K562 (cell line): ENCODE data around the gene ADAM15. TPM values are rescaled to one million over a fixed set of nuclear protein-coding genes. Genes with fewer than 3 reads are reported as not detected.

ENCODE experiments used
- CBX2 ChIP-seq: fragments of 200-600 bp; sonication (generic); IDR thresholded peaks from one replicate; pipeline ENCODE4 v1.6.1; 2012; ENCODE audit warnings: mild to moderate bottlenecking, low read length, inconsistent platforms; ENCODE audit not compliant: insufficient read depth, poor library complexity, severe bottlenecking
- E2F3 ChIP-seq: fragments of 250-450 bp; sonication (Bioruptor Pico); IDR thresholded peaks from 2 replicates; pipeline ENCODE4 v1.4.0; 2020; ENCODE audit warnings: mild to moderate bottlenecking
- EGR1 ChIP-seq: fragments of 450-650 bp; conservative IDR thresholded peaks from 2 replicates; pipeline ENCODE4 v1.6.1; 2017; ENCODE audit warnings: mild to moderate bottlenecking
- EP300 ChIP-seq: IDR thresholded peaks from 2 replicates; pipeline ENCODE4 v1.6.1; 2012; ENCODE audit warnings: low read length, improper control_type of control experiment
- HMGN3 ChIP-seq: IDR thresholded peaks from 2 replicates; pipeline ENCODE4 v1.6.1; 2011; ENCODE audit warnings: borderline replicate concordance, low read depth, mild to moderate bottlenecking, mixed read lengths, low read length; ENCODE audit not compliant: insufficient read length; ENCODE audit errors: extremely low read depth
- ILK ChIP-seq: fragments of 450-650 bp; IDR thresholded peaks from 2 replicates; pipeline ENCODE4 v1.6.1; 2016; ENCODE audit warnings: missing genetic modification characterization, low read depth, mild to moderate bottlenecking, missing compliant biosample characterization, moderate library complexity, borderline replicate concordance
- KLF10 ChIP-seq: fragments of 250-450 bp; sonication (Bioruptor Pico); IDR thresholded peaks from 2 replicates; pipeline ENCODE4 v1.6.1; 2021; ENCODE audit warnings: matching md5 sums
- MAFF ChIP-seq: IDR thresholded peaks from 2 replicates; pipeline ENCODE4 v1.6.1; 2012; ENCODE audit warnings: low read length, improper control_type of control experiment
- MIER1 ChIP-seq: fragments of 450-650 bp; IDR thresholded peaks from 2 replicates; pipeline ENCODE4 v1.6.1; 2016; ENCODE audit warnings: antibody characterized with exemption, mild to moderate bottlenecking, low read depth
- NFXL1 ChIP-seq: fragments of 450-650 bp; formaldehyde crosslinking; IDR thresholded peaks from 2 replicates; pipeline ENCODE4 v1.4.0; 2021; ENCODE audit warnings: mild to moderate bottlenecking
- RNF219 ChIP-seq: fragments of 250-450 bp; sonication (Bioruptor Pico); IDR thresholded peaks from 2 replicates; pipeline ENCODE4 v1.5.0; 2022; ENCODE audit warnings: mild to moderate bottlenecking
- SIRT6 ChIP-seq: IDR thresholded peaks from one replicate; pipeline ENCODE4 v1.6.1; 2012; ENCODE audit warnings: low read depth, mild to moderate bottlenecking, control low read depth, inconsistent platforms, low read length, moderate library complexity
- SIX5 ChIP-seq, 2 experiments: IDR thresholded peaks; 2 replicates each; pipeline ENCODE4 v1.6.1; 2011; ENCODE audit warnings: low read length in 2 of 2, borderline replicate concordance in 1 of 2, low read depth in 1 of 2, mild to moderate bottlenecking in 1 of 2, moderate library complexity in 1 of 2; ENCODE audit not compliant: insufficient read depth in 1 of 2
- SMAD4 ChIP-seq: fragments of 250-450 bp; sonication (Bioruptor Pico); conservative IDR thresholded peaks from 2 replicates; pipeline ENCODE4 v1.8.0; 2021; ENCODE audit warnings: inconsistent platforms, mild to moderate bottlenecking, moderate library complexity
- STAT5A ChIP-seq: IDR thresholded peaks from 2 replicates; pipeline ENCODE4 v1.6.1; 2012; ENCODE audit warnings: low read length, inconsistent platforms, borderline replicate concordance
- ZNF174 ChIP-seq: fragments of 250-450 bp; sonication (Bioruptor Pico); IDR thresholded peaks from 2 replicates; pipeline ENCODE4 v1.4.0; 2020; ENCODE audit warnings: mild to moderate bottlenecking
- ZNF280B ChIP-seq: fragments of 250-450 bp; sonication (Bioruptor Pico); IDR thresholded peaks from 2 replicates; pipeline ENCODE4 v1.5.1; 2021; ENCODE audit warnings: mild to moderate bottlenecking
- ZNF316 ChIP-seq: fragments of 450-650 bp; IDR thresholded peaks from 2 replicates; pipeline ENCODE4 v1.6.1; 2016
- polyA plus RNA-seq, 8 experiments: library from polyadenylated mRNA; depleted of rRNA in 4 of 8; stranded (reverse) in 5 of 8; unstranded in 3 of 8; fragments of >200 nt; fragmentation: Nextera tagmentation in 2 of 8; fragmentation: Illumina TruSeq in 1 of 8; extraction: Ambion mirVana in 2 of 8; extraction: Trizol in 1 of 8; gene quantifications; 2 replicates each; pipeline versions ENCODE4 v1.2.1 to v1.2.3, GENCODE V29; 2011 to 2014; ENCODE audit warnings: inconsistent platforms in 1 of 8, missing spikeins in 1 of 8
- total RNA-seq, 7 experiments: library from RNA; depleted of rRNA in 6 of 7; stranded (reverse); fragments of >200 nt in 6 of 7; fragmentation: Illumina TruSeq in 2 of 7; extraction: Trizol in 2 of 7; gene quantifications; 2 replicates each; pipeline versions ENCODE4 v1.2.1 to v1.2.3, GENCODE V29; 2011 to 2021; ENCODE audit warnings: low replicate concordance in 1 of 7
- TF ChIP-seq, protein P1 (sequence below): fragments of 250-450 bp; sonication (Bioruptor Pico); IDR thresholded peaks from 2 replicates; pipeline ENCODE4 v1.8.0; 2021; ENCODE audit warnings: moderate library complexity, mild to moderate bottlenecking, inconsistent platforms
- TF ChIP-seq, protein P2 (sequence below): fragments of 450-650 bp; conservative IDR thresholded peaks from 2 replicates; pipeline ENCODE4 v1.6.1; 2016; ENCODE audit warnings: missing genetic modification characterization, low read depth, mild to moderate bottlenecking, missing compliant biosample characterization, moderate library complexity
- TF ChIP-seq, protein P3 (sequence below): fragments of 250-450 bp; sonication (Bioruptor Pico); IDR thresholded peaks from 2 replicates; pipeline ENCODE4 v1.4.0; 2020; ENCODE audit warnings: mild to moderate bottlenecking

The ADAM15 gene
- total and polyA plus RNA-seq, 9 of the 15 experiments (the other 6 are each of a cell fraction or from before 2014, with no cell fraction given), result 0.69 to 72.3 (median 32.8) TPM

GRCh38 chr1:155013632-155014031 lies 37.5 kb upstream of the ADAM15 start (continued):
- TF ChIP-seq HMGN3 (no peak), MAFF (no peak), ZNF174 (CRISPR knock-in tag) (no peak), E2F3 (no peak), STAT5A (no peak), ZNF280B (CRISPR knock-in tag) (no peak), KLF10 (no peak), NFXL1 (no peak), RNF219 (CRISPR knock-in tag) (no peak), SIX5 (IDR thresholded peaks at IDR 0.05; ENCODE audit: borderline replicate concordance in 1 of 2, insufficient read depth in 1 of 2, low read depth in 1 of 2, low read length in 2 of 2) (no peak), ZNF316 (no peak), EGR1 (peak; percentile 25; the same call in 1 of the 2 replicates), CBX2 (no peak), SMAD4 (CRISPR knock-in tag) (peak; percentile 52; the same call in 1 of the 2 replicates), MIER1 (no peak), ILK (no peak), EP300 (peak; percentile 16; the same call in 1 of the 2 replicates), SIRT6 (no peak)
- TF ChIP-seq, protein P1, sequence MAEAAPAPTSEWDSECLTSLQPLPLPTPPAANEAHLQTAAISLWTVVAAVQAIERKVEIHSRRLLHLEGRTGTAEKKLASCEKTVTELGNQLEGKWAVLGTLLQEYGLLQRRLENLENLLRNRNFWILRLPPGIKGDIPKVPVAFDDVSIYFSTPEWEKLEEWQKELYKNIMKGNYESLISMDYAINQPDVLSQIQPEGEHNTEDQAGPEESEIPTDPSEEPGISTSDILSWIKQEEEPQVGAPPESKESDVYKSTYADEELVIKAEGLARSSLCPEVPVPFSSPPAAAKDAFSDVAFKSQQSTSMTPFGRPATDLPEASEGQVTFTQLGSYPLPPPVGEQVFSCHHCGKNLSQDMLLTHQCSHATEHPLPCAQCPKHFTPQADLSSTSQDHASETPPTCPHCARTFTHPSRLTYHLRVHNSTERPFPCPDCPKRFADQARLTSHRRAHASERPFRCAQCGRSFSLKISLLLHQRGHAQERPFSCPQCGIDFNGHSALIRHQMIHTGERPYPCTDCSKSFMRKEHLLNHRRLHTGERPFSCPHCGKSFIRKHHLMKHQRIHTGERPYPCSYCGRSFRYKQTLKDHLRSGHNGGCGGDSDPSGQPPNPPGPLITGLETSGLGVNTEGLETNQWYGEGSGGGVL (CRISPR knock-in tag), result no peak
- TF ChIP-seq, protein P2, sequence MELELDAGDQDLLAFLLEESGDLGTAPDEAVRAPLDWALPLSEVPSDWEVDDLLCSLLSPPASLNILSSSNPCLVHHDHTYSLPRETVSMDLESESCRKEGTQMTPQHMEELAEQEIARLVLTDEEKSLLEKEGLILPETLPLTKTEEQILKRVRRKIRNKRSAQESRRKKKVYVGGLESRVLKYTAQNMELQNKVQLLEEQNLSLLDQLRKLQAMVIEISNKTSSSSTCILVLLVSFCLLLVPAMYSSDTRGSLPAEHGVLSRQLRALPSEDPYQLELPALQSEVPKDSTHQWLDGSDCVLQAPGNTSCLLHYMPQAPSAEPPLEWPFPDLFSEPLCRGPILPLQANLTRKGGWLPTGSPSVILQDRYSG (tag), result no peak
- TF ChIP-seq, protein P3, sequence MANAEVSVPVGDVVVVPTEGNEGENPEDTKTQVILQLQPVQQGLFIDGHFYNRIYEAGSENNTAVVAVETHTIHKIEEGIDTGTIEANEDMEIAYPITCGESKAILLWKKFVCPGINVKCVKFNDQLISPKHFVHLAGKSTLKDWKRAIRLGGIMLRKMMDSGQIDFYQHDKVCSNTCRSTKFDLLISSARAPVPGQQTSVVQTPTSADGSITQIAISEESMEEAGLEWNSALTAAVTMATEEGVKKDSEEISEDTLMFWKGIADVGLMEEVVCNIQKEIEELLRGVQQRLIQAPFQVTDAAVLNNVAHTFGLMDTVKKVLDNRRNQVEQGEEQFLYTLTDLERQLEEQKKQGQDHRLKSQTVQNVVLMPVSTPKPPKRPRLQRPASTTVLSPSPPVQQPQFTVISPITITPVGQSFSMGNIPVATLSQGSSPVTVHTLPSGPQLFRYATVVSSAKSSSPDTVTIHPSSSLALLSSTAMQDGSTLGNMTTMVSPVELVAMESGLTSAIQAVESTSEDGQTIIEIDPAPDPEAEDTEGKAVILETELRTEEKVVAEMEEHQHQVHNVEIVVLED (CRISPR knock-in tag), result no peak
